Osteoblast (primary cell): ENCODE measurements around the gene PLXDC2. TPM values are rescaled to one million over a fixed set of nuclear protein-coding genes. Genes with fewer than 3 reads are reported as not detected.

Source experiments
- DNase-seq: peaks from one replicate; pipeline ENCODE4 v3.0.0; 2011; ENCODE audit warnings: low spot score, mixed read lengths; ENCODE audit not compliant: insufficient read length; ENCODE audit errors: missing footprints
- H2AFZ ChIP-seq: 2 replicates; pipeline ENCODE4 v1.6.0; 2011; ENCODE audit warnings: mild to moderate bottlenecking, low read length
- H3K27ac ChIP-seq: 2 replicates; pipeline ENCODE4 v1.5.1; 2011; ENCODE audit warnings: mild to moderate bottlenecking, low read depth, low read length, moderate library complexity
- H3K27me3 ChIP-seq: 2 replicates; pipeline ENCODE4 v1.6.0; 2012; ENCODE audit warnings: mild to moderate bottlenecking, control low read depth, inconsistent platforms, low read length, moderate library complexity; ENCODE audit not compliant: insufficient read depth
- H3K36me3 ChIP-seq: 2 replicates; pipeline ENCODE4 v1.5.1; 2011; ENCODE audit warnings: mild to moderate bottlenecking, low read length, control low read depth, moderate library complexity; ENCODE audit not compliant: insufficient read depth
- H3K4me1 ChIP-seq: 2 replicates; pipeline ENCODE4 v1.5.1; 2011; ENCODE audit warnings: mild to moderate bottlenecking, low read length, control low read depth, moderate library complexity; ENCODE audit not compliant: insufficient read depth
- H3K4me2 ChIP-seq: 2 replicates; pipeline ENCODE4 v1.6.0; 2011; ENCODE audit warnings: mild to moderate bottlenecking, low read length; ENCODE audit not compliant: insufficient read depth
- H3K4me3 ChIP-seq: fragments of 200-600 bp; sonication (generic); 3 replicates; pipeline ENCODE4 v1.5.1; 2012; ENCODE audit warnings: mild to moderate bottlenecking, low read length, inconsistent platforms; ENCODE audit not compliant: insufficient read depth
- H3K79me2 ChIP-seq: 2 replicates; pipeline ENCODE4 v1.6.0; 2012; ENCODE audit warnings: mild to moderate bottlenecking, low read length, control low read depth, inconsistent platforms; ENCODE audit not compliant: insufficient read depth
- H3K9me3 ChIP-seq: 2 replicates; pipeline ENCODE4 v1.5.1; 2011; ENCODE audit warnings: low read depth, low read length, control low read depth
- H4K20me1 ChIP-seq: 2 replicates; pipeline ENCODE4 v1.6.0; 2012; ENCODE audit warnings: mild to moderate bottlenecking, low read length, control low read depth; ENCODE audit not compliant: insufficient read depth
- CTCF ChIP-seq: IDR thresholded peaks from 2 replicates; pipeline ENCODE4 v1.5.1; 2011; ENCODE audit warnings: mild to moderate bottlenecking, low read depth, low read length, moderate library complexity; ENCODE audit errors: extremely low read depth
- total RNA-seq: library from RNA; depleted of rRNA; stranded (reverse); fragments of >200 nt; gene quantifications from 2 replicates; pipeline ENCODE4 v1.2.3, GENCODE V29; 2012

The PLXDC2 gene
- total RNA-seq, 1 donor, result 63.3 TPM

- no peaks in the 10 kb centered on the region for H4K20me1 ChIP-seq
- H3K79me2 ChIP-seq, result no peaks in the 10 kb centered on the region
- DNase-seq, result no peak
- peaks cover 23% of the 10 kb centered on the region for H3K4me1 ChIP-seq
- H2AFZ ChIP-seq, result no peak overlapping the region
- H3K27me3 ChIP-seq, result no peaks in the 10 kb centered on the region
- no peak overlapping the region for H3K27ac ChIP-seq
- no peaks in the 10 kb centered on the region for H3K9me3 ChIP-seq
- no peak for TF ChIP-seq CTCF
- no peak overlapping the region for H3K4me3 ChIP-seq
- H3K36me3 ChIP-seq, result no peaks in the 10 kb centered on the region
- no peak overlapping the region for H3K4me2 ChIP-seq
Measured at GRCh38 chr10:19931894-19932590, 115.8 kb downstream of the PLXDC2 start.

GRCh38 chr10:19932806-19933371 is 116.7 kb downstream of the PLXDC2 start:
- Histone ChIP-seq H3K36me3 (no peaks in the 10 kb centered on the region), H3K79me2 (no peaks in the 10 kb centered on the region), H3K27ac (no peak overlapping the region), H4K20me1 (no peaks in the 10 kb centered on the region), H3K4me1 (peaks cover 23% of the 10 kb centered on the region), H3K27me3 (no peaks in the 10 kb centered on the region), H3K4me3 (no peak overlapping the region), H3K9me3 (no peaks in the 10 kb centered on the region), H2AFZ (no peak overlapping the region), H3K4me2 (no peak overlapping the region)
- TF ChIP-seq CTCF, result no peak
- DNase-seq, result no peak

GRCh38 chr10:19933772-19934171 is 117.5 kb downstream of the PLXDC2 start:
- H3K79me2 ChIP-seq, result no peaks in the 10 kb centered on the region
- no peak overlapping the region for H2AFZ ChIP-seq
- no peak for TF ChIP-seq CTCF
- no peak for DNase-seq
- H3K9me3 ChIP-seq, result no peaks in the 10 kb centered on the region
- H3K27me3 ChIP-seq, result no peaks in the 10 kb centered on the region
- no peaks in the 10 kb centered on the region for H4K20me1 ChIP-seq
- no peaks in the 10 kb centered on the region for H3K36me3 ChIP-seq
- no peak overlapping the region for H3K27ac ChIP-seq
- H3K4me2 ChIP-seq, result no peak overlapping the region
- H3K4me1 ChIP-seq, result peaks cover 23% of the 10 kb centered on the region
- H3K4me3 ChIP-seq, result no peak overlapping the region

- Histone ChIP-seq H4K20me1 (no peaks in the 10 kb centered on the region), H3K27me3 (no peaks in the 10 kb centered on the region), H3K27ac (no peak overlapping the region), H2AFZ (no peak overlapping the region), H3K79me2 (no peaks in the 10 kb centered on the region), H3K4me3 (no peak overlapping the region), H3K36me3 (no peaks in the 10 kb centered on the region), H3K4me1 (peaks cover 10% of the 10 kb centered on the region), H3K9me3 (no peaks in the 10 kb centered on the region), H3K4me2 (no peak overlapping the region)
- no peak for TF ChIP-seq CTCF
- no peak for DNase-seq
Measured at GRCh38 chr10:19935176-19935575, 118.9 kb downstream of the PLXDC2 start.
